Measurements from ENCODE around the gene MCTP2.

GRCh38 chr15:94477913-94478553 is 246.7 kb downstream of the MCTP2 start:
- TF ChIP-seq CTCF (IDR thresholded peaks at IDR 0.05) (no peak), POLR2A (IDR thresholded peaks at IDR 0.05) (no peak)
